Measurements from ENCODE around the gene ARHGAP8.

GRCh38 chr22:44906248-44906936 lies 154.0 kb downstream of the ARHGAP8 start:
- TF ChIP-seq POLR2A (IDR thresholded peaks at IDR 0.05; ENCODE audit: low read depth, low read length) (no peak), POLR2AphosphoS5 (IDR thresholded peaks at IDR 0.05; ENCODE audit: low read depth, low read length) (no peak), TAF1 (IDR thresholded peaks at IDR 0.05; ENCODE audit: borderline replicate concordance, low read depth, low read length) (no peak)

All from GM12892 (cell line).